Effector memory CD4-positive, alpha-beta T cell (primary cell): ENCODE data around the gene LRP6.
A peak's percentile ranks its signal among the peaks of the same experiment; 100 is the strongest.
"Not testable (repeated sequence)": the region's sequence is repeated elsewhere in the genome, so short reads cannot be mapped to it uniquely, and the experiment has no call there.

Experiments used
- DNase-seq, 3 donors: peaks; one replicate each; pipeline ENCODE4 v3.0.0-alpha.2; 2020
- H3K27ac ChIP-seq: 2 replicates; pipeline ENCODE4 v1.7.0; 2013; ENCODE audit warnings: mild to moderate bottlenecking, low read length, moderate library complexity; ENCODE audit not compliant: insufficient read depth, poor library complexity, severe bottlenecking
- H3K27me3 ChIP-seq: replicated peaks from 2 replicates; pipeline ENCODE4 v1.7.0; 2013; ENCODE audit warnings: mild to moderate bottlenecking, low read length; ENCODE audit not compliant: insufficient read depth, control insufficient read depth, poor library complexity, severe bottlenecking
- H3K36me3 ChIP-seq: 2 replicates; pipeline ENCODE4 v1.7.0; 2013; ENCODE audit warnings: mild to moderate bottlenecking, low read length, moderate library complexity; ENCODE audit not compliant: control insufficient read depth, insufficient read depth
- H3K4me1 ChIP-seq: 2 replicates; pipeline ENCODE4 v1.7.0; 2013; ENCODE audit warnings: low read length, mild to moderate bottlenecking; ENCODE audit not compliant: control insufficient read depth, insufficient read depth, poor library complexity, severe bottlenecking
- H3K4me3 ChIP-seq: 2 replicates; pipeline ENCODE4 v1.7.0; 2013; ENCODE audit warnings: low read length, low read depth, mild to moderate bottlenecking; ENCODE audit not compliant: insufficient read depth, poor library complexity, severe bottlenecking
- H3K9me3 ChIP-seq: 2 replicates; pipeline ENCODE4 v1.7.0; 2013; ENCODE audit warnings: mild to moderate bottlenecking, low read length, moderate library complexity; ENCODE audit not compliant: control insufficient read depth

The LRP6 gene

GRCh38 chr12:12115514-12115913 lies 151.3 kb downstream of the LRP6 start:
- no peak overlapping the region for H3K27ac ChIP-seq
- no peaks in the 10 kb centered on the region for H3K27me3 ChIP-seq
- H3K4me1 ChIP-seq, result no peaks in the 10 kb centered on the region
- H3K9me3 ChIP-seq, result no peaks in the 10 kb centered on the region
- DNase-seq, result no peak
- H3K4me3 ChIP-seq, result no peak overlapping the region
- H3K36me3 ChIP-seq, result no peaks in the 10 kb centered on the region

DNA sequence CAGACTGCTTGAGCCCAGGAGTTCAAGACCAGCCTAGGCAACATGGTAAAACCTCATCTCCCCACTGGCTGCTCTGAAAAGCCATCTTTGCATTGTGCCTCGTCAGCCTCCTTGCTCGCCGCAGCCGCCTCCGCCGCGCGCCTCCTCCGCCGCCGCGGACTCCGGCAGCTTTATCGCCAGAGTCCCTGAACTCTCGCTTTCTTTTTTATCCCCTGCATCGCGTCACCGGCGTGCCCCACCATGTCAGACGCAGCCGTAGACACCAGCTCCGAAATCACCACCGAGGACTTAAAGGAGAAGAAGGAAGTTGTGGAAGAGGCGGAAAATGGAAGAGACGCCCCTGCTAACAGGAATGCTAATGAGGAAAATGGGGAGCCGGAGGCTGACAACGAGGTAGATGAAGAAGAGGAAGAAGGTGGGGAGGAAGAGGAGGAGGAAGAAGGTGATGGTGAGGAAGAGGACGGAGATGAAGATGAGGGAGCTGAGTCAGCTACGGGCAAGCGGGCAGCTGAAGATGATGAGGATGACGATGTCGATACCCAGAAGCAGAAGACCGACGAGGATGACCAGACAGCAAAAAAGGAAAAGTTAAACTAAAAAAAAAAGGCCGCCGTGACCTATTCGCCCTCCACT lies 155.8 kb downstream of the LRP6 start:
- not testable (repeated sequence) for H3K27ac ChIP-seq, H3K4me1 ChIP-seq, H3K27me3 ChIP-seq, H3K9me3 ChIP-seq, H3K4me3 ChIP-seq, H3K36me3 ChIP-seq
- peak in 1 of 3 donors; percentile 2 for DNase-seq

GRCh38 chr12:12108441-12109058 lies 158.3 kb downstream of the LRP6 start:
- Histone ChIP-seq H3K4me3 (no peak overlapping the region), H3K4me1 (no peaks in the 10 kb centered on the region), H3K27ac (no peak overlapping the region), H3K36me3 (no peaks in the 10 kb centered on the region), H3K9me3 (peaks cover 4% of the 10 kb centered on the region), H3K27me3 (no peaks in the 10 kb centered on the region)
- DNase-seq, result no peak

DNA sequence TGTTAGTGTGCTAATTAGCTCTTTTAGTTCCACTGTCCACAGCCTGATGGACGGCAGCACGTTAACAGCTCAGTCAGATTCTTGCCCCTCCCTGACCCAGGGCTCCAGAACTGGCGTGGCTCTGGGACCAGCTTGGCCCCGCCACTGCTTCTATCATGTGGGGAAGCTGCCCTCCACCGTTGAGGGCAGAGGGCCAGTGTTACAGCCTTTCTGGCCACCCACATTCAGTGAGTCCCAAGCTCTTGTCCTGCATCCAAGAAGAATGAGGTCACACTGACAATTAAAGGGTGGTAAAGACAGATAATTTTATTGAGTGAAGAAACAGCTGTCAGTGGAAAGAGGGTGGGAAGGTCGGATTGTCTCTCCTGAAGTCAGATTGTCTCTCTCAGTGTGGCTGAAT lies 159.2 kb downstream of the LRP6 start:
- H3K36me3 ChIP-seq, result no peaks in the 10 kb centered on the region
- H3K27ac ChIP-seq, result no peak overlapping the region
- H3K4me3 ChIP-seq, result no peak overlapping the region

GRCh38 chr12:12099102-12099501 lies 167.7 kb downstream of the LRP6 start:
- no peaks in the 10 kb centered on the region for H3K9me3 ChIP-seq
- no peaks in the 10 kb centered on the region for H3K27me3 ChIP-seq
- no peak overlapping the region for H3K4me3 ChIP-seq
- H3K4me1 ChIP-seq, result no peaks in the 10 kb centered on the region
- no peak for DNase-seq
- H3K27ac ChIP-seq, result no peak overlapping the region
- no peaks in the 10 kb centered on the region for H3K36me3 ChIP-seq

More for the DNA sequence above, 159.2 kb downstream of the LRP6 start:
- H3K4me1 ChIP-seq, result no peaks in the 10 kb centered on the region
- H3K9me3 ChIP-seq, result peaks cover 4% of the 10 kb centered on the region
- no peaks in the 10 kb centered on the region for H3K27me3 ChIP-seq
- no peak for DNase-seq

DNA sequence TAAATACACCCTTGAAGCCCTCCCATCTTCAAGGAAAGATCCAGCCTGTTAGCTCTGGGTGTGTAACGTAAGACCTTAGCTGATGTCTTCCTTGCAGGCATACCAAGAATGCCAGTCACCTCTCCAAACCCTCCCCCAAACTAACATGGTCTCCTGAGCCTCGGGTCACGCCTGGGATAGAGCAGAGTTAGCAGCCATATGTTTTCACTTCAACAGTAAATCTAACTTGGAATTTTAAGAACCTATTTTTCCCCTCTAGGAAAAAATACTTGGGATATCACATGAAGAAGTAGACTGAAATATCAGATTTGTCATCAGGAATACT lies 168.2 kb downstream of the LRP6 start:
- Histone ChIP-seq H3K9me3 (no peaks in the 10 kb centered on the region), H3K36me3 (no peaks in the 10 kb centered on the region)
- no peak for DNase-seq

GRCh38 chr12:12097891-12098690 lies 168.8 kb downstream of the LRP6 start:
- no peaks in the 10 kb centered on the region for H3K4me1 ChIP-seq
- H3K9me3 ChIP-seq, result no peaks in the 10 kb centered on the region
- no peak overlapping the region for H3K4me3 ChIP-seq
- H3K36me3 ChIP-seq, result no peaks in the 10 kb centered on the region
- H3K27ac ChIP-seq, result no peak overlapping the region
- H3K27me3 ChIP-seq, result no peaks in the 10 kb centered on the region
- DNase-seq, result no peak

More for the DNA sequence above, 168.2 kb downstream of the LRP6 start:
- Histone ChIP-seq H3K4me3 (no peak overlapping the region), H3K27ac (no peak overlapping the region), H3K4me1 (no peaks in the 10 kb centered on the region), H3K27me3 (no peaks in the 10 kb centered on the region)

- no peak for DNase-seq
- H3K9me3 ChIP-seq, result no peaks in the 10 kb centered on the region
Measured at GRCh38 chr12:12095021-12095420, 171.8 kb downstream of the LRP6 start.

GRCh38 chr12:12094481-12094880 lies 172.4 kb downstream of the LRP6 start:
- Histone ChIP-seq H3K36me3 (no peaks in the 10 kb centered on the region), H3K27me3 (no peaks in the 10 kb centered on the region), H3K4me1 (no peaks in the 10 kb centered on the region), H3K4me3 (no peak overlapping the region), H3K9me3 (no peaks in the 10 kb centered on the region), H3K27ac (no peak overlapping the region)
- DNase-seq, result no peak

More at GRCh38 chr12:12095021-12095420, 171.8 kb downstream of the LRP6 start:
- H3K4me1 ChIP-seq, result no peaks in the 10 kb centered on the region
- H3K36me3 ChIP-seq, result no peaks in the 10 kb centered on the region
- H3K27ac ChIP-seq, result no peak overlapping the region
- no peak overlapping the region for H3K4me3 ChIP-seq
- no peaks in the 10 kb centered on the region for H3K27me3 ChIP-seq

- Histone ChIP-seq H3K4me1 (no peaks in the 10 kb centered on the region), H3K4me3 (no peak overlapping the region), H3K36me3 (no peaks in the 10 kb centered on the region), H3K27ac (no peak overlapping the region), H3K9me3 (no peaks in the 10 kb centered on the region), H3K27me3 (no peaks in the 10 kb centered on the region)
- no peak for DNase-seq
Measured at GRCh38 chr12:12091977-12092663, 174.7 kb downstream of the LRP6 start.
